HT-29 (cell line): ENCODE data around the gene NOL3. TPM values are rescaled to one million over a fixed set of nuclear protein-coding genes. Genes with fewer than 3 reads are reported as not detected.

Source experiments
- DNase-seq: peaks from one replicate; pipeline ENCODE4 v3.0.0-alpha.2; 2015; ENCODE audit warnings: low spot score
- total RNA-seq: library from RNA; depleted of rRNA; stranded (reverse); fragments of >200 nt; shearing (Covaris generic); gene quantifications from 2 replicates; pipeline ENCODE4 v1.2.3, GENCODE V29; 2014

Gene NOL3
- total RNA-seq, 1 experiment from 2014 or later = 97.0 TPM

DNA sequence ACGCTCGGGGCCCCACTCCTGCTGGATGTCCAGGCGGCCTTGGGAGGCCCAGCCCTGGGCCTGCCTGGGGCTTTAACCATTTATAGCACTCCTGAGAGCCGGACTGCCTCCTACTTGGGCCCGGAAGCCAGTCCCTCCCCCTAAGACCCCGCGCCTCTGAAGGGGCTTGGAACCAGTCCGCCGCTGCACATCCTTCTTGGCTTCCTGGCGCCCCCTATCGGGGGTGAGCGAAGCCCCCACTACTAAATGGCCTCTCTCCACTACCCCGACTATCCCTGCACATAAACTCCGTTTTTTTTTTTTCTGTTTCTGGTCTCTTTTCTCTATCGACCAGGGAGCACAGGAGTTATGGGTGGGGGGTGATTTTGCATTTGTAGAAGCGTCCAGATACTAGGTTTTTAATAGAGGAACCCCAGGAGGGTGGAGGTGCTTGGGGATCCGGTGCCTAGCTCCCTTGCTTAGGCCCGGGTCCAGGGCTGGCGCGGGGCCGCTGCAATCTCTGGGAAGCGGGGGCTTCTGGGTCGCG, 633 bp upstream of the NOL3 start:
- peak; percentile 23 for DNase-seq

DNA sequence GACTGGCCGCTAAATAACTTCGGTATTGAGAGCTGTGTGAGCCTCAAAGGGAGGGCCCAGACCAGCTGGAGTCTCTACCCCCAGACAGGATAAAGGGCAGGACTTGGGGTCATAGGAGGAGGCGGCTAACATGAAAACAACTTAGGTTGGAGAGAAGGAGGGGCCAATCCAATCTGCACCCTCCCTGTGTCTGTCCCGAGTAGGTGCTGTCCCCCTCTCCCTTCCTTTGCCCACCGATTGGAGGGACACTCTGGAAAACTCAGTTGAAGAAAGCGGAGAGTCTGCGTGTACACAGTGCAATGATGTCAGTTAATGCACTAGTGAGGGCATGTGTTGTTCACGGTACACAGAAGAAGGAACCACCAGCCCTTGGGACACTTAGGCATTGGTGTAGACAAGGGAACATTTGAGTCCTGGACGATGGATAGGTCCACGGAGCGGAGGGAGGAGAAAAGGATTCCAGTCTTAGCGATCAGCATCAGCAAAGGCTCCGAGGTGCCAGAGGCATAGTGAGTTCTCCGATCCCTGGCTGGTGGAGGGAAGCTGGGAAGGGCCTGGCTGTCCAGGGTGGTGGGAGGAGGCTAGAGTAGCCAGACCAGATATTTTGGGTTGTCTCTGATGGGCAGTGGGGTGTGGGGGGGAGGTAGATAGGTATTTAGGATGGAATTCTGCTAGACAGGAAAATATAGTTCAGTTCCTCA, 761 bp downstream of the NOL3 start:
- peak; percentile 40 for DNase-seq

DNA sequence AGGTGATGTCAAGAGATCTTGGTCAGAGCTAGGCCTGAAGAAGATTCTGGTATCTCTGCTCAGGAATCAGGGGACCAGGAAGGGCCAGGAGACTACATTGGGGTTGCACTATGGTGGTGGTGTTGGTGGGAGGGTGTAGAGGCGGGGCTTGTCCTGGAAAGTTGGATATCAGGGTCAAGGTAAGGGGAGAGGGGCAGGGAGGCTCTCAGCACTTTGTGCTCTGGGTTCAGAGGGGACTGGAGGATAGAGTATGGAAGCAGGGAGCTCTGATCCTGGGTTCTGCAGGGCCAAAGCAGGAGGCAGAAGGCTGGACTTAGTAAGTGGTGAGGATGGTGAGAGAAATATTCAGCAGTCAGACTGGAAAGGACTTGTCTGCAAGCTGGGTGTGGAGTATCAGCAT, 3.0 kb downstream of the NOL3 start:
- no peak for DNase-seq

DNA sequence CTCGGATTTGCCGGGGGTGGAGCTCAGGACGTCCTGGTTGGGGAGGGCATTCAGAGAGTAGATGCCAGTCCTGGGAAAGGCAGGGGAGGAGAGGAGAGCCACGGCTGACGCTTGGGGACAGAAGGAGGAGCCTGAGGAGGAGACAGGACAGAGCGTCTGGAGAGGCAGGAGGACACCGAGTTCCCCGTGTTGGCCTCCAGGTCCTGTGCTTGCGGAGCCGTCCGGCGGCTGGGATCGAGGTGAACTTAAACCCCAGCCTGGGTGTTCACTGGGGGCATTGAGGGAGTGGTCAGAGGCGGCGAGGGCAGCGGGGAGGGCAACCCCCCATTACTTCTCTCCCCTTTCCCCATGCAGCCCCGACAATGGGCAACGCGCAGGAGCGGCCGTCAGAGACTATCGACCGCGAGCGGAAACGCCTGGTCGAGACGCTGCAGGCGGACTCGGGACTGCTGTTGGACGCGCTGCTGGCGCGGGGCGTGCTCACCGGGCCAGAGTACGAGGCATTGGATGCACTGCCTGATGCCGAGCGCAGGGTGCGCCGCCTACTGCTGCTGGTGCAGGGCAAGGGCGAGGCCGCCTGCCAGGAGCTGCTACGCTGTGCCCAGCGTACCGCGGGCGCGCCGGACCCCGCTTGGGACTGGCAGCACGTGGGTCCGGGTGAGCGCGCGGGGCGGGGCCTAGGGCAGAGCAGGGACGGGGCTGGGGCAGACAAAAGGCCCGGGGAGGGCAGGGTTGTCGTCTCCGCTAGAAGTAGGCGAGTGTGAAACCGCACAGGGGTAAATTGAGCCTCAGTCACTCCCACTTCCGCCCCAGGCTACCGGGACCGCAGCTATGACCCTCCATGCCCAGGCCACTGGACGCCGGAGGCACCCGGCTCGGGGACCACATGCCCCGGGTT, 3.7 kb downstream of the NOL3 start:
- DNase-seq = peak; percentile 94

DNA sequence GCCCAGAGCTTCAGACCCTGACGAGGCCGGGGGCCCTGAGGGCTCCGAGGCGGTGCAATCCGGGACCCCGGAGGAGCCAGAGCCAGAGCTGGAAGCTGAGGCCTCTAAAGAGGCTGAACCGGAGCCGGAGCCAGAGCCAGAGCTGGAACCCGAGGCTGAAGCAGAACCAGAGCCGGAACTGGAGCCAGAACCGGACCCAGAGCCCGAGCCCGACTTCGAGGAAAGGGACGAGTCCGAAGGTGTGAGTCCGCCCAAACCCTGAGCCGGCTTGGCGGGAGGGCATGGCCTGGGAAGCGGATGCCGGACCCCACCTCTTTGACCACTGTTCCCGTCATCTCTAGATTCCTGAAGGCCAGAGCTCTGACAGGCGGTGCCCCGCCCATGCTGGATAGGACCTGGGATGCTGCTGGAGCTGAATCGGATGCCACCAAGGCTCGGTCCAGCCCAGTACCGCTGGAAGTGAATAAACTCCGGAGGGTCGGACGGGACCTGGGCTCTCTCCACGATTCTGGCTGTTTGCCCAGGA, 4.4 kb downstream of the NOL3 start:
- DNase-seq = no peak

DNA sequence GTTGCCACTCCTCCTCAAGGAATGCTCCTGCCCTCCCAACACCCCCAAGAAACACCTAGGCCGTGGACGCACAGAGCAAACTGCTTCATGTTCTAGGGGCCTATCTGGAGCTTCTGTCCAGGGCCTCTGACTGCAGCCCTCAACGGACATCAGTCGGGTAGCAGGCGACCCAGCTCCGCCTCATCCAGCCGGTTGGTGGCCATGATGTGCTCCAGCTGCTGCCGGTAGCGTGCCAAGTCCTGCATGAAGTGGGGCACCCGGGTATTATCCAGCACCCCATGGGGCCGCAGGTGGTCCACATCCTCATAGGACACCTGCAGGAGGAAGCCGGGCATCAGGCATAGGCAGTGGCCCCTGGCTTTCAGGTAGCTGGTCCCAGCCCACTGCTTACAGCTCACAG, 6.3 kb downstream of the NOL3 start:
- DNase-seq = no peak

DNA sequence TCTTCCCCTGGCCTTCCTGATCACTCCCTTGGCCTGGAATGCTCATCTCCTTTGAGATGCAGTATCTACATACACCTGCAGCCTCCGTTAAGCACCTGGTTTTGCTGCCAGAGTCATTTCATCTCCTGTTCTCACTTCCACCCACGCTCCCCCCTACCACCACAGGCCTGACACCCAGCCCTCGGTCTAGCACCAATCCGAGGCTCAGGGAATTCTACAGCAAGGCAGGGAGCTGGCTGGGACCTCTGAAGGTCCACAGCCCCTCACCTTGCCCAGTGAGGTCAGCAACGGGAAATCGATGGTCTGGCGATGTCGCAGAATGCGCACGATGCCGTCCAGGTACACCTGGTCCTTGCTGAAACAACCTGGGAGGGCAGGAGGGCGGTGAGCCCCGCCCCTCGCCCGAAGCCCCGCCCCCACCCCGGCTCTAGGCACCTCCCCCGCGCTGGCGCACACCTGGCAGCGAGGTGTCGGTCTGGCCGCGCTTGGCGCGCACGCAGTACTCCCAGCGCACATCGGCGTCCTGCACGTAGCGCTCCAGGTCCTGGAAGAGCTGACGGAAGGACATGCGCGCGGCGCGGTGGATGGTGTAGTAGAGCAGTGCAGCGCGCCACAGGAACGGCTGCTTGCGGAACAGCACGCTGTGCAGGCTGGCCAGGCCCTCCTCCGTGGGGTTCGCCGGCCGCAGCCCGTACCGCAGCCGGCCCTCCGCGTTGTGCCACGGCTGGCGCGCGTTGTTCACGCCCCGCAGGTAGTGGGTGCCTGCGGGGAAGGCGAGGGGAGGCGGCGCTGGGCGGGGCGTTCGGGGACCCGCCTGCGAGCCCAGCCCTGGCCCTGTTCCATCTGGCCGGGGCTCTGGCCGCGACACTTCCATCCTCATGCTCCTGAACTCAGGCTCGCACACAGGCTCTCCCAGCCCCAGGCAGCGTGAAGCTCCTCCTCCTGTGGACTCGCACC, 7.7 kb downstream of the NOL3 start:
- DNase-seq = peak; percentile 97

DNA sequence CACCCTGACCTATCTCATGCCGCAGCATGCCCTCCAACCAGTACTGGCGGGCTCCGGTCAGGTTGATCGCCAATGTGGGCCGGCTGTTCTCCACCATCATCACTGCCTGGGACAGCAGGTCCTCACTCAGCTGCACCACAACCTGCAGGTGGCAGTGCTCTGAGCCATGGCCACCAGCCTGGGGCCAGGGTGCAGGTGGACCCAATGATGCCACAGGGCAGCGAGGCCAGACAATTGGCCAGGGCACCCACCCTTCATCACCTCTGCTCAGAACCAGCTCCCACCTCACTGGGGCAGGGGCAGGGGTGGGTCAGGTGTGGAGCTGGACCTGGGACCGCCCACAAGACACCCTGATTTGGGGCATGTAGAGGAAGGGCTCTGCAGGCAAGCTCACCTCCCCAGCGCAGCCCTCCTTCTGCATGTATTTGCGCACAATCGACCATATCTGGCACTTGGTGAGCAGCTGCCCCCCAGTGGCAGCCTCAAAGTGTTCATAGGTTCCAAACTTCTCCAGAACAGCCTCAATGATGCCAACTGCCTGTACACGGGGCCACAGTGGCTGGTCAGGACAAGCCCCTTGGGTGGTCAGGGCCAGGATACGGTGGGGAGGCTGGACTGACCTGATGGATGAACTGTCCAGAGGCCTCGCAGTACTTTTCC, 9.2 kb downstream of the NOL3 start:
- DNase-seq = no peak

DNA sequence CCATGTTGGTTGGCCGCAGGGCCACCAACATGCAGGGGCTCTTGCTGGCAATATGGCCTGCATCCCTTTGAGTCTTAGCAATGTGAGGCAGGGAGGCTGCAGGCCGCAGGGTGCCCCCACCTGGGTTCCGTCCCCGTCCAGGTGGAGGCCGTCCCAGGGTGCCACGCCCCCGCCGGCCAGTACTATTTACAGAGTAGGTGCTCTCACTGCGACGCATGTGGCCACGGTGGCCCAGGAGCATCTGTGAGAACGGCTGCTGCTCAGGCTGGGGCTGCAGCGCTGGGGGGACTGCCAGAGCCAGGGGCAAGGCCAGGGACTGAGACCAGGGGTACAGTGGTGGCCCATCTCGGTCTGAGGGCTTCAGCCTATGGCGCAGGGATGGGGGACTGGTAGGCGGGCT, 9.8 kb downstream of the NOL3 start:
- no peak for DNase-seq

DNA sequence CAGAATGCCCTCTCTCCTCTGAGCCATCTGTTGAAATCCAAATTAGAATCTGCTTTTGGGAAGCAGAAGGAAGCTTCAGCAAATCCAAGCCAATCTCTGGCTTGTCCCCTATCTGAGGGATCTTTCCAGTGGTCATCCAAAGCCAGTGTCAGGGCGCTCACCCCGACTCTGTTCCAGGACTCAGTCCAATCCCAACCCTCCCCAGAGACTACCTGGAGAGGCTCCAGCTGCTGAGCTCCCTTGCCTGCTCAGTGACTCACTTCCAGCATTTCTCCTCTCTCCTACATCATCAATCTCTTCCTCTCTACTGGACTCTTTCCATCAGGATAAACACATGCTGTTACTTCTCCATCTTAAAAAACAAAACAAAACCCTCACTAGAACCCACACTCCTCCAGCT, 11.0 kb downstream of the NOL3 start:
- no peak for DNase-seq

DNA sequence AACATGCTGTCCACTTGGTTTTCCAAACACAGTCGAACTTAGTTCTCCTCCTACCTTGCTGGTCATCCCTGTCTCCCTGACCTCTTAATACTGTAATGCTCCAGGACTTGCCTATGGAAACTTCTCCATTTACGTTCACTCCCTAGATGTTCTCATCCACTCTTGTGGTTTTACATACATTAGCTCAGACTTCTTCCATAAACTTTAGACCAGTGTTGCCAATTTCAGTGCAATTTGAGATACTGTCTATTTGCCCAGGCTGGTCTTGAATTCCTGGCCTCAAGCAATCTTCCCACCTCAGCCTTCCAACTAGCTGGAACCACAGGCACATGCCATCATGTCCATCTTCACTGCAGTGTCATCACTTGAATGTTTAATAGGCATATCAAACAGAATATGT, 11.9 kb downstream of the NOL3 start:
- DNase-seq = no peak

DNA sequence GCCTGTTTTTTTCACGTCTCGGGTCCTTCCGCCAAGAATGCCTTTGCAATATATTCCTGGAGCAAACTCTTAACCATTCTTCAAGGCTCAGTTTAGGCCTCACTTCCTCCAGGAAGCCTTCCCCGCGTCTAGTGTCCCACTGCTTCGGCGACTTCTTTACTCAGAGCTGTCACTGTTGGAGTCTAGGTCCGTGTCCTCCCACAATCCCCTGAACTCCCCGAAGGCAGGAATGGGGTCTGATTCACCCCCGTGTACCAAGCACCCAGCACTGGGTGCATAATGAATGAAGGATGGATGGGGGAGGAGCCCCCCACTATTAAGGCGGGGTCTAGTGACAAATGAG, 12.9 kb downstream of the NOL3 start:
- DNase-seq = no peak

DNA sequence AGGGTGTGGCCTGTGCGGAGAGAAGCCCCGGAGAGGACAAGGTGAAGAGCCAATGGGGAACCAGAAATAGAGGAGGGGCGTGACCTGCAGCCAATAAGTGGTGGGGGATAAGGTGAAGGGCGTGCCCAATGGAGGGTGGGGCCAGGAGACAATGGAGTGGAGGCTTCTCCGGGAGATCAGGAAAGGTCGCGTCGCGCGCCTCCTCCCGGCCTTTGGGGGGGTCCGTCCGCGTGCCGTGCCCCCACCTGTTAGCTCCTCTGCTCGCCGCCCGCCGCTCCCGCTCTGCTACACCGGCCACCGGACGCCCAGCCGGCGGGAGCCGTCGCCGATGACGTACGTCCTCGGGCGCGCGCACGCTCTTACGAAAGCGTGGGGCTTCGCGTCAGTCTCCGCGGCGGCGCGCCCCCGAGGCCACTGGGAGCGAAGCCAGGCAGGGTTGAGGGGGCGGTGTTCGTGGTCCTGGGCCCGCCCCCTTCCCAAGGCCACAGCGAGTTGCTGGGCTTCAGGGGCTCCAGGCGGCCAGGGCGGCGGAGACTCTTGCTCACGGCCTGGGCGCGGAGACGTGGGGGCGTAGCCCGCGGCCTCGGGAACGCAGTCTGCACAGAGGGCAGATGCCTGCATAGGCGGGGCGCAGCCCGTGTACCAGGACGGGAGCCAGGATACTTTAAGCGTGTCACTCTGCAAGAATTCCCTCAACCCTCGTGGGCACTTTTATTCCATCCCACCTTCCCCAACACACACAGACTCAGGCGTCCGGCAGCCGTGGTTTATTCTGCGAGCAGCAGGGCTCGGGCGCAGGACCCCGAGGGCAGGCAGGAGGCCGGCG, 13.5 kb downstream of the NOL3 start, which contains the start of gene MATCAP1:
Gene MATCAP1 (minus strand): TSS at position 337 of the 826 bp plus-strand sequence. CDS start 3,353 bp downstream, outside the sequence.
- DNase-seq = peak; percentile 96

DNA sequence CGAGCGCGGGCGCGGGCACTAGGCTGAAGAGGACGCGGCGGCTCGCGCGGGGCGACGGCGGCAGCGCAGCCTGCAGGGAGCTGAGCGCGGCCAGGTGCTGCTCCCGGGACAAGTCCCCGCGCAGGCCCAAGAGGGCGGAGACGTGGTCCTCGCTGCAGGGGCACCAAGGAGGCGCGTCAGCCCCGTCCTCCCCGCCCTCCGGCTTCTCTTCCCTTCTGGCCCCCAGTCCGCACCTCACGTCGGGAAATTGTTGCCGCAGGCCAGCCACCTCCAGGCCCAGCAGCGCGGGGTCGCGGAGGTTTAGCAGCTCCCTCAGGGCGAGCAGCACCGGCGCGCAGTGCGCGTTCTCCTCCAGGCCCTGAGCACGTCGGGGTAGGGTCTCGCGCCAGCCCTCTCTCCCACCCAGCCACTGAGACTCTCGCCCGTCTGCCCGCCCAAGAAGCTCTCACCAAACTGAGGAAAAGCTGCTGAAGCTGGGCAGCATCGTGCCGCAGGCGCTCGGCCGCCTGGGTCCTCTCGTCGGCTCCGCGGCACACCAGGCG, 14.2 kb downstream of the NOL3 start:
- DNase-seq = no peak

DNA sequence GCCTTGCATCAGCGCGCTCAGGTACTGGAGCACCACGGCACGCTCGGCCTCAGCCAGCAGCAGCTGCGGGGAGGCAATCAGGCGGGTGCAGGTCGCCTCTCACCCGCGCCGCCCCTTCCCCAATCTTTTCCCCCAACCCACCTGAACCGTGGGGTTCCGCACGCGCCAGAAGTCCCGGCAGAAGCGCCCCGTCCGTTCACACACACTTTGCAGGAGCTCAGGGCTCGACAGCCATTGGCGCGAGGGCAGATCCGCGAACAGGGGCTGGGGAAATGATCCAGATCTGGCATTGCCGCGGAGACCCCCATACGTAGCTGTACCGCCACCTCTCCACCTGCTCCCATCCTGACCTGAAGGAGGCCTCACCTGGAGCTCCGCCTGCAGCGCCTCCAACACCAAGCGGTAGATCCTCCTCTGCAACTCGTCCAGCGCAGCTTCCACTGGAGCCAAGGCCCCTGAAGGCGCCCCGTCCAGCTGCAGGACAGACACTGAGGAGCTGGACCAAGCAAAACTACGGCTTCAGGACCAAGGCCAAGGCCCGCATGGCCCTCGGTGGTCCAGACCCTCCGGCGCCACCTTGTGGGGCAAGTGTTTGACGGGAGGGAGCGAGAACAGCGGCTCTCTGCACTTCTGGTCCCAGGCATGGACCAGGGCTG, 14.8 kb downstream of the NOL3 start:
- DNase-seq = peak; percentile 92

DNA sequence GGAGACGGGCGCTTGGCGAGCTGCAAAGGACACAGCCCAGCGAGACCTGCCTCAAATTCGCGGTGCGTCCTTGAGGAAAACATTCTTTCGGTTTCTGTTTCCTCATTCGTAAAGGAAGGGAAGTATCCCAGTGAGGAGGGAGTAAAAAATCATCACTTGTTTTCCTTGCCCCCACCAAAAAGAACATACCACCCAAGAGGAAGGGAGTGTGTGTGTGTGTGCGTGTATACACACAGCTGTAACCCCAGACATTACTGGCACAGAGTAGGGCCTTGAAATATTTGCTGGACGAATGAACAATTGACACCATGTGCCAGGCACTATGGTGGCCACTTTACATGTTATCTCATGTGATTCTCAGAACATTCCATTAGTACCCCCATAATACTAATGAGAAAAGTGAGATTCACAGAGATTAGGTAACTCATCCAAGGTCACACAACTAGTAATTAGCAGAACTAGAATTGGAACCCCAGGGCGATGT, 15.4 kb downstream of the NOL3 start:
- no peak for DNase-seq

DNA sequence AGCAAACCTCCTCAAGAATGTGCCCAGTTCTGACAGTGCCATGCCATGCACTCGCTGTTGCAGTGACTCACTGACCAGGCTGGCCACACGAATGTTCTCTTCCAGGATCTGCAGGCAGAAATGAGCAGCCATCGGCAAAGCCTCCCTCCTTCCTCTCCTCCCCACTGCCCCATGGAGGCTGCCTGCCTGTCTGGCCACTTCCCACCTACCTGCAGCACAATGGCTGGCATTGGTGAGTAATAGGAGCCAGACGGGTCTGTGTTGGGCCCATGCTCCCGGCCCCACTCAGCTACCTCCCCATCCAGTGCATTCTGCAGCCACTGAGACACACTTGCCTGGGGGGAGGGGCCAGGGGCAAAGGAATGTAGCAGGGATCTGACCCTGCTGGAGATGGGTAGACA, 16.2 kb downstream of the NOL3 start:
- DNase-seq = no peak

DNA sequence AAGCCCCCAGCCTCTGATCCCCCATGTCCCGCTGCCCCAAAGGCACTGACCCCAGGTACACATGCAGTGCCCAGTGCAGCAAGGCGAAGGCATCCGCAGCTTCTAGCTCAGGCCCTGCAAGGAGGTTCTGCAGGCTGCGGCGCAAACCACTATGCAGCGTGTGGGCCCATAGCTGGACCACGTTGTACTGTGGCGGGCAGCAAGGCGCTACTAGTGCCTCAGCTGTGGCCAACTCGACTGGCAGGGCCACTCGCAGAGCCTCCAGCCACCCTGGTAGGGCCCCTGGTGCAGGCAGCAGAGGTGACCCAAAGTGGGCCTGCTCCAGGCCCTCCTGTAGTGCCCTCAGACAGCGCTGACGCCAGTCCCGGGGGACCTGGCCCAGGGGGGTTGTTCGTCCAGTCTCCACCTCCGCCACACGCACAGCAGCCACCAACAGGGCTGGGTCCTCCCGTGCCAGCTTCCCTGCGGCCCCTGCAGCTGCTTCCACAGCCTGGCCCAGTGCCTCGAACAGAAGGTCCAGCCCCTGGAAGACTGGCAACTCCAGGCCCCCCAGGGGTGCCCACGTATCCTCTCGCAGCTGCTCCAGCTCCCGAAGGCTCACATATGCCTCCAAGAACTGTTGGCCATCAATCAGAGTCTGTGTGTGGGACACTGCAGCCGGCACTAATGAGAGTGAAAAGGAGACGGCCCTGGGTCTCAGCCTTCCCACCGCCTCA, 17.0 kb downstream of the NOL3 start:
- DNase-seq = no peak
